Measurements from ENCODE around the gene TMEM150B. TPM values are rescaled to one million over a fixed set of nuclear protein-coding genes. Genes with fewer than 3 reads are reported as not detected.

The TMEM150B gene
- total RNA-seq, 4 donors from 2014 or later, result 5.6 to 26.7 (median 16.6) TPM

GRCh38 chr19:55303477-55303876, 21.7 kb downstream of the TMEM150B start:
- no peak for TF ChIP-seq CTCF (IDR thresholded peaks at IDR 0.05)
- no peak for DNase-seq (ENCODE audit: low spot score)
- ATAC-seq (ENCODE audit: low FRiP score), result no peak

GRCh38 chr19:55302318-55302703, 22.8 kb downstream of the TMEM150B start:
- no peak for TF ChIP-seq CTCF (IDR thresholded peaks at IDR 0.05)
- DNase-seq (ENCODE audit: low spot score), result no peak
- no peak for ATAC-seq (ENCODE audit: low FRiP score)

GRCh38 chr19:55301459-55302317, 23.5 kb downstream of the TMEM150B start:
- TF ChIP-seq CTCF (IDR thresholded peaks at IDR 0.05), result peak in 2 of 3 donors; percentile 38 to 89
- DNase-seq (ENCODE audit: low spot score) (peak; percentile 79), ATAC-seq (ENCODE audit: low FRiP score) (peak; percentile 88)

GRCh38 chr19:55300886-55301458, 24.2 kb downstream of the TMEM150B start:
- no peak for ATAC-seq (ENCODE audit: low FRiP score)
- no peak for DNase-seq (ENCODE audit: low spot score)
- no peak for TF ChIP-seq CTCF (IDR thresholded peaks at IDR 0.05)

- ATAC-seq (ENCODE audit: low FRiP score), result no peak
Measured at GRCh38 chr19:55299991-55300390, 25.1 kb downstream of the TMEM150B start.

GRCh38 chr19:55297267-55297666, 27.9 kb downstream of the TMEM150B start:
- ATAC-seq (ENCODE audit: low FRiP score) (no peak), DNase-seq (ENCODE audit: low spot score) (no peak)
- no peak for TF ChIP-seq CTCF (IDR thresholded peaks at IDR 0.05)

More at GRCh38 chr19:55299991-55300390, 25.1 kb downstream of the TMEM150B start:
- TF ChIP-seq CTCF (IDR thresholded peaks at IDR 0.05), result no peak
- no peak for DNase-seq (ENCODE audit: low spot score)
